ENCODE results near the gene CACNA1G. TPM values are rescaled to one million over a fixed set of nuclear protein-coding genes. Genes with fewer than 3 reads are reported as not detected.

CACNA1G gene
- total and polyA plus RNA-seq, 2 experiments from 2014 or later, result 19.0 to 46.1 TPM

DNA sequence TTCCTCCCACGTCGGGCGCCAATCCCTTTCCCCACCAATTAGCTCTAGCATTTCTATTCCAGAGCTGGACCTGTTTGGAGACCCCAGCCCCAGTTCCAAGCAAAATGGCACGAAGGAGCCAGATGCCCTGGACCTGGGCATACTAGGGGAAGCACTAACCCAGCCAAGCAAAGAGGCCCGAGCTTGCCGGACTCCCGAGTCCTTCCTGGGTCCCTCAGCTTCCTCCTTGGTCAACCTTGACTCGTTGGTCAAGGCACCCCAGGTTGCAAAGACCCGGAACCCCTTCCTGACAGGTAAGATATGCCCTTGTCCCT lies 19.2 kb upstream of the CACNA1G start:
- Histone ChIP-seq H3K9me3 (ENCODE audit: low read depth) (no peaks in the 10 kb centered on the region), H3K36me3 (no peaks in the 10 kb centered on the region)

GRCh38 chr17:50541716-50542688 lies 18.5 kb upstream of the CACNA1G start:
- peak; percentile 87 to 95 for DNase-seq (ENCODE audit: low read depth in 1 of 2, low spot score in 1 of 2)
- Histone ChIP-seq H3K4me1 (ENCODE audit: low read depth) (peaks cover 12% of the 10 kb centered on the region), H3K36me3 (no peaks in the 10 kb centered on the region), H3K9me3 (ENCODE audit: low read depth) (no peaks in the 10 kb centered on the region), H3K27me3 (no peaks in the 10 kb centered on the region), H3K4me3 (peak overlapping the region; percentile 33), H3K27ac (no peak overlapping the region)
- TF ChIP-seq, protein P1, sequence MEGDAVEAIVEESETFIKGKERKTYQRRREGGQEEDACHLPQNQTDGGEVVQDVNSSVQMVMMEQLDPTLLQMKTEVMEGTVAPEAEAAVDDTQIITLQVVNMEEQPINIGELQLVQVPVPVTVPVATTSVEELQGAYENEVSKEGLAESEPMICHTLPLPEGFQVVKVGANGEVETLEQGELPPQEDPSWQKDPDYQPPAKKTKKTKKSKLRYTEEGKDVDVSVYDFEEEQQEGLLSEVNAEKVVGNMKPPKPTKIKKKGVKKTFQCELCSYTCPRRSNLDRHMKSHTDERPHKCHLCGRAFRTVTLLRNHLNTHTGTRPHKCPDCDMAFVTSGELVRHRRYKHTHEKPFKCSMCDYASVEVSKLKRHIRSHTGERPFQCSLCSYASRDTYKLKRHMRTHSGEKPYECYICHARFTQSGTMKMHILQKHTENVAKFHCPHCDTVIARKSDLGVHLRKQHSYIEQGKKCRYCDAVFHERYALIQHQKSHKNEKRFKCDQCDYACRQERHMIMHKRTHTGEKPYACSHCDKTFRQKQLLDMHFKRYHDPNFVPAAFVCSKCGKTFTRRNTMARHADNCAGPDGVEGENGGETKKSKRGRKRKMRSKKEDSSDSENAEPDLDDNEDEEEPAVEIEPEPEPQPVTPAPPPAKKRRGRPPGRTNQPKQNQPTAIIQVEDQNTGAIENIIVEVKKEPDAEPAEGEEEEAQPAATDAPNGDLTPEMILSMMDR (IDR thresholded peaks at IDR 0.05; ENCODE audit: low read depth, low read length), result peak; percentile 16

More for the DNA sequence above, 19.2 kb upstream of the CACNA1G start:
- Histone ChIP-seq H3K4me1 (ENCODE audit: low read depth) (peaks cover 12% of the 10 kb centered on the region), H3K27ac (no peak overlapping the region), H3K4me3 (peak overlapping the region; percentile 33), H3K27me3 (no peaks in the 10 kb centered on the region)
- TF ChIP-seq, protein P1 (IDR thresholded peaks at IDR 0.05; ENCODE audit: low read depth, low read length), result no peak
- no peak for DNase-seq (ENCODE audit: low read depth in 1 of 2, low spot score in 1 of 2)

DNA sequence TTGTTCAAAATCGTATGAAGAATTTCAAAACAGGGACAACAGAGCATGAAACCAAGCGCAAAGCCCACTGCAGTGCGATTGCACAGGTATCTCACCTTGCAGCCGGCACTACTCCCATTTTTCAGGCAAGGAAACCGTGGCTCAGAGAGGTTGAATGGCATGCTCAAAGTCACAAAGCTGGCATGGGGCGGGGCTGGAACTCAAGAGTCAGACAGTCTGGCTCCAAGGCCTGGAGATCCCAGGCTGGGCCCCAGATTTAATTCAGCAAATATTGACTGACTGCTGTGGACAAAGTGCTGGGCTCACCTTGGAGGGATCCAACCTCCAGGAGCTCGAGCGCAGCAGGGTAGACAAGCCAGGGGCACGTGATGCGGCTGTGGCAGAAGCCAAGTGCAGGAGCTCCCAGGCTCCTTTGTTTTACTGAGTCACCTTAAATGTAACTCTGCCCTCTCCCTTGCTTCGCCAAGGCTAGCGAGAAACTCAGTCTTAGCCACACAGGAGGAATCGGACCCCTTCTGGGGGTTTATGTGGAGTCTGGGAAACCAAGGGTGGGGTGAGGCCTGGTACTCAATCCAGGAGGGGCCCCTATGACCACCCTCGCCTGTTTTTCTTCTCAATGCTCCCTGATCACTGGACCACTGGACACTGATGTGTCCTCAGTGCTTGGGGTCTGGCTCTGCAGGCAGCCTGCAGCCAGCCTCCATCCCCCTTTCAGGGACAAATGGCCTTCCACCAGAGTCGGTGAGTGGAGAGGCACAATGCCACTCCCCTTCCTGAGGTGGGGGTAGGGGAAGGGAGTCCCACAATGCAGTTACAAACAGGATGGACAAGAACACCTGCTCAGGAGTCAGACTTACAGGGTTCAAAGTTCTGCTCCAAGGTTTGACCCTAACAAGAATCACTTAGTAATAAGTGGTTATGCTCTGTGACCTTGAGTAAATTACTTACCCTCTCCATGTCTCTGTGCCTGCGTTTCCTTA lies 17.4 kb upstream of the CACNA1G start:
- Histone ChIP-seq H3K27ac (no peak overlapping the region), H3K4me1 (ENCODE audit: low read depth) (peaks cover 12% of the 10 kb centered on the region), H3K27me3 (no peaks in the 10 kb centered on the region), H3K36me3 (no peaks in the 10 kb centered on the region), H3K4me3 (peak overlapping the region; percentile 33), H3K9me3 (ENCODE audit: low read depth) (no peaks in the 10 kb centered on the region)
- DNase-seq (ENCODE audit: low read depth in 1 of 2, low spot score in 1 of 2), result no peak
- TF ChIP-seq, protein P1 (IDR thresholded peaks at IDR 0.05; ENCODE audit: low read depth, low read length), result no peak

GRCh38 chr17:50544516-50544915 lies 16.0 kb upstream of the CACNA1G start:
- TF ChIP-seq, protein P1 (IDR thresholded peaks at IDR 0.05; ENCODE audit: low read depth, low read length), result no peak
- Histone ChIP-seq H3K36me3 (no peaks in the 10 kb centered on the region), H3K9me3 (ENCODE audit: low read depth) (no peaks in the 10 kb centered on the region), H3K4me1 (ENCODE audit: low read depth) (peaks cover 12% of the 10 kb centered on the region), H3K4me3 (no peak overlapping the region), H3K27ac (no peak overlapping the region), H3K27me3 (no peaks in the 10 kb centered on the region)
- DNase-seq (ENCODE audit: low read depth in 1 of 2, low spot score in 1 of 2), result no peak

DNA sequence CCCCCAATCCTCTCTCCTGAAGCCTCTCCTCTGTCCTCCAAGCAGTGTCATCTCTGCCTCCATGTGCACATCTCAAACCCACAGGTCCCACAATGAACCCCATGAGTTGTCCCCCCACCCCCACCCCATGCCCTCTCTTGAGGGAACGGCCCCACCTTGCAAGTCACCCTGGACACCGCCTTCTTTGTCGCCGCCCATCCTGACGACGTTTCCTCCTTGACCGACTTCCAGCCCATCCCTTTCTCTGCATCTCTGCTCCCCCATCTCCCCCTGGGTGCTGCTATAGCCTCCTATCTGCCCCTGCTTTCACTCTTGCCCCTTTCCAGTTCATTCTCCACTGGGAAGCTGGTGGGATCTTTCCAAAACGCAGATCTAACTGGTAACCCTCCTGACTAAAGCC lies 15.2 kb upstream of the CACNA1G start:
- peaks cover 12% of the 10 kb centered on the region for H3K4me1 ChIP-seq (ENCODE audit: low read depth)
- DNase-seq (ENCODE audit: low read depth in 1 of 2, low spot score in 1 of 2), result no peak
- no peaks in the 10 kb centered on the region for H3K36me3 ChIP-seq
- no peaks in the 10 kb centered on the region for H3K9me3 ChIP-seq (ENCODE audit: low read depth)
- TF ChIP-seq, protein P1 (IDR thresholded peaks at IDR 0.05; ENCODE audit: low read depth, low read length), result no peak
- H3K27ac ChIP-seq, result no peak overlapping the region
- H3K27me3 ChIP-seq, result no peaks in the 10 kb centered on the region
- H3K4me3 ChIP-seq, result no peak overlapping the region

Data from cardiac muscle cell (in vitro differentiated cells and primary cell).